ENCODE results near the gene ANKRD39.

Gene ANKRD39

DNA sequence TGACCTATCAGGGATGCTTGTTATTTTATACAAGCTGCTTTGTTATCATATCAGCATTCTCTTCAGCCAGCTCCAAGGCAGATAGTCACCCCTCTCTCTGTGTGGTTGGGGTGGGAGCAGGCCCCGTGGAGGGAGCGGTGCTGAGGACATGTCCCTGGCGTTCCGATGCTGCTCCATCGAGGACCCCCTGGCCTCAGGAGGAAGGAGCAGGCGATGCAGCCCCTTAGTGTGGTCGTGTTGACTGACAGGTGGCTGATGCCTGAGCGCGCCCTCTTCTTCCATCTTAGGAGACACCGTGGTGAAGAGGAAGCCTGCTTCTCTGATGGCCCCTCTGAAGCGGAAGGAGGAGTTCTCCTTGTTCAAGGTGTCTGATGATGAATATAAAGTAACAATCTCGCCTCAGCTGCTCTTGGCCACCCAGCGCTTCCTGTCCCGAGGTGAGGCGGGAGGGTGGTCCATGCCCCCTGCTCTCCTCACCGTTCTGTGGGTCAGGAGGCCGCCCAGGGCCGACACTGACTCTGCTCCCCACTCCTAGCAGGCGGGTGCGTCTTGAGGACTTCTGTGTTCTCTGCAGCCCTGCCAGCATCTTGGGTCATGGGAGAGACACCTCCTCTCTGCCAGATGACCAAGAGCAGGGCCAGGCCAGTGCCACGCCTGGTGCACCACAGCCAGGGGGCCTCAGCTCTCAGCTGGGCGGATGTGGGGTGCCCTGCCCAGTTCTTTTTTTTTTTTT lies 31.1 kb downstream of the ANKRD39 start:
- DNase-seq = no peak

DNA sequence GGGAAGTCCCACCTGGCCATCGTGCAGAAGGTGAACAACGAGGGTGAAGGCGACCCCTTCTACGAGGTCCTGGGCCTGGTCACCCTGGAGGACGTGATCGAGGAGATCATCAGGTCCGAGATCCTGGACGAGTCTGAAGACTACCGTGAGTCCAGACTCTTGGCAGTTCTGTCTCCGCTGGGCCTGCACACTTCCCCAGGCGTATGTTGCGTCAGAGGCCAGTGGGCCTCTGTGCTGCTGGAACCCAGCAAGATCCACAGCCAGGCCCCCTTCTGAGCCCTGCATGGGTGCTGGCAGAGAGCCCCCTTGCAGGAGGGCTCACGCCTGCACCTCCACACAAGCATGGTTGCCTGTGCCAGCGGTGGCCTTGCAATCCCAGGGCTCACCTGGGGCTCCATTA lies 32.8 kb downstream of the ANKRD39 start:
- no peak for DNase-seq

DNA sequence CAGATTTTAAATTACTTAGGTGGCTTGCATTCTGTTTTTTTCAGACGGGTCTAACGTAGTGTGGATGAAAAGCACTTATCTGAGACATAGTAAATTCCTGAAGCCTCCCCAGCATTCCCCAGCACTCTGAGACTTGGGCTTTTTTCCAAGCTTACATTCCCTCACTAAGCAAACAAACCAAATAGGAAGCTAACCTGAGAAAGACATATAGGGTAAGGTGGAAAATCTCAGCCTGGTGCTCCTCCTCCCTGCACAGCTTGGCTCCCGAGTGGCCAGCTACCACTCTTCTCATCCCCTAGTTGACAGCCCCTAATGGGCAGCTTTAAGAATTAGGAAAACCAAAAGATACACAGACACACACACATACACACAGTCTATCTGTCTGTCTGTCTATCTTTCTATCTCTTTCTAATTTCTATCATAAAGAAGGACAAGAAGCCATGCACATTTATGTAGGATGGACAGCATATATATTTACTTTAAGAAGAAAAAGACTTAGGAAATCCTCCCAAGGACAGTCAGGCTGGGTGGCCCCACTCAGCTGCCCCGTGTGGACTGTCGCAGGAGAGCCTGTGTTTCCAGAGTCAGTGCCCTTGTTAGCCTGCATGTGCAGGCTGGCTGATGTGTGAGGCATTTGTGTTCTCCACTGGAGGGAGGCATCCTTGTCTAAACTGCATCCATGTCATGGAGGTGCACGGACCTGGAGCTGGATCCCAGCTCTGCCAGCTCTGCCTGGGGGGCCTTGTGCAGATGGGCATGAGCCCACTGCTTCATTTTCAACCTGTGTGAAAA lies 33.5 kb downstream of the ANKRD39 start:
- DNase-seq = peak; percentile 47

DNA sequence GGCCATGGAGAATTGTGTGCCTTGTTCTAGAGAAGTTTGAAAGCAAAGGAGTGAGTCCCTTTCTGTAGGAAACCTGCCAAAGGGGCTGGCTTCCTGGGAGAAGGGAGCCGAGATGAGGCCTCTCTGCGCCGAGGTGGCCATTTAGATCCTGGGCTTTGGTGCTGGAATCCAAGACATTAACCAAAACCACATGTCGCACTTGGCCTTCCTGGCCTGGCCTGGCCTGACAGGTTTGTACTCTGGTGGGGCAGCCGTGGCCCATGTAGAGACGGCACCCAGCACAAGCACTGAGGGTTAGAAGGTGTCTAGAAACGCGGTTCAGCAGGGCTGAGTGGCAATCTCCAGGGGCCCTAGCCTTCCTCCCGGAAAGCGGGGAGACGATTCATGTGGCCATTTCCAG lies 34.6 kb downstream of the ANKRD39 start:
- DNase-seq = no peak

DNA sequence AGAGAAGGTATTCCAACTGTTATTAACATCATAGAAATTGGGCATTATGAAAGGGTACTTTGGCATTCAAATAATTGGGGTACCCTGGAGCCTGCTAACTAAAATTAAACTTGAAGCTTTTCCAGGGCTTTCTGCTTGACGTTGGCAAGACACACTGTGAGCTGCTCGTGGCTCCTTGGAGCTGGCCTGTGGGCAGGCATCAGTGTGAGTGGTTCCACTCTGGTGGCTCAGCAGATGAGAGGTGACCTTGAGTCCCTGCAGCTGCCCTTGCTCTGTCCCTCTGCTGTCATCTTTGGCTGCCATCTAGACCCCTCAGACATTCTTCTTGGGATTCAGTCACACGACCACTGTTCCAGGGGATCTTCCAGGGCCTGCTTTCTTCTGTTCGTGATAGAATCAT lies 35.0 kb downstream of the ANKRD39 start:
- no peak for DNase-seq

DNA sequence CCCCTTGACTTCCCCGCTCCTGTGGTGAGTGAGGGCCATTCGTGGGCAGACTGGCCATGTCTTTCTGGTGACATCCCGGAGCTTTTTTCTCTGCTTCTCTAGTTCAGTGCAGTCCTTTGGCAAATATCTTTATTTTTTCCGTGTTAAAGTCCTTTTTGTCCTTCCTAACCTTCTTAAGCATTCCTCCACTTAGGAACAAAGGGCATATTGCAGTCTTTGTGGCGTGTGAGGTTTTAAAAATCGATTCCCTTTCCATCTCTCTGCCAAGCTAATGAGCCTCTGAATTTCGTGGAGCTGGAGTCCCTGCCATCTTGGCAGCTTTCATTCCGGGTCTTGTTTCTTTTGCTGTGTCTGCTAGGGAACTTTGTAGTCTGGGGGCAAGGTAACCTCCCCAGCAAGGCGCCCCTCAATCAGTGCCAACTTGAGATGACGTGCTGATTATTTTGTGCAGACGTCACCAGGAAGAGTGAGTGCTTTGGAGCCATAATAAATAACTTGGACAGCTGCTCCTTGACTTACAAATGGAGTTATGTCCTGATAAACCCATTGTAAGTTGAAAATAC lies 36.6 kb downstream of the ANKRD39 start:
- DNase-seq = no peak

DNA sequence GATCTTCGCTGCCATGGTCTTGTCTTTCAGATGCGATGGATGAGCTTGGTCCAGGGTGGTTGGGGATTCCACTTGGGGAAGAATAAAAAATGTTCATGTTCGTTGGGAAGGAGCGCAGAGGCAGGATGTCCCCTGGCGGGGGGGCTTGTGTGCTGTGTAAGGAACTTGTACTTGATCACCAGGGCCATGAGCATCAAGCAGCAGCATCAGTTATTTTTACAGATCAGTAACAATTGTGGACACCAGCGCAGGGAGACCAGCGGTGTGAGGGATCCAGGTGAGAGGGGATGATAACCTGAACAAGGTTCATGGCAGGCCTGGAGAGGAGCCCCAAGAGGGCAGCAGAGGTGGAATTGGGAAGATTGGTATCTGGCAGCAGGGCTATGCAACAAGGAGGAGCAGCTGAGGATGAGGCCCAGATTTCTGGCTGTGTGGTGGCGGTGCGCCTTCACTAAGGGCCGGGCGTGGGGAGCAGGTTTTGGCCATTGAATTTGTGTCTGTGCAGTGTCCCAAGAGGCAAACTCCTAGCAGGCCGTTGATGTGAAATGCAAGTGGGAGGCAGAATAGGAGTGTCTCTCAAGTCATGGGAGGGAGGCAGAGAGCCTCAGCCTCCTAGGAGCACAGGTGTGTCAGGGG lies 37.8 kb downstream of the ANKRD39 start:
- DNase-seq = no peak

DNA sequence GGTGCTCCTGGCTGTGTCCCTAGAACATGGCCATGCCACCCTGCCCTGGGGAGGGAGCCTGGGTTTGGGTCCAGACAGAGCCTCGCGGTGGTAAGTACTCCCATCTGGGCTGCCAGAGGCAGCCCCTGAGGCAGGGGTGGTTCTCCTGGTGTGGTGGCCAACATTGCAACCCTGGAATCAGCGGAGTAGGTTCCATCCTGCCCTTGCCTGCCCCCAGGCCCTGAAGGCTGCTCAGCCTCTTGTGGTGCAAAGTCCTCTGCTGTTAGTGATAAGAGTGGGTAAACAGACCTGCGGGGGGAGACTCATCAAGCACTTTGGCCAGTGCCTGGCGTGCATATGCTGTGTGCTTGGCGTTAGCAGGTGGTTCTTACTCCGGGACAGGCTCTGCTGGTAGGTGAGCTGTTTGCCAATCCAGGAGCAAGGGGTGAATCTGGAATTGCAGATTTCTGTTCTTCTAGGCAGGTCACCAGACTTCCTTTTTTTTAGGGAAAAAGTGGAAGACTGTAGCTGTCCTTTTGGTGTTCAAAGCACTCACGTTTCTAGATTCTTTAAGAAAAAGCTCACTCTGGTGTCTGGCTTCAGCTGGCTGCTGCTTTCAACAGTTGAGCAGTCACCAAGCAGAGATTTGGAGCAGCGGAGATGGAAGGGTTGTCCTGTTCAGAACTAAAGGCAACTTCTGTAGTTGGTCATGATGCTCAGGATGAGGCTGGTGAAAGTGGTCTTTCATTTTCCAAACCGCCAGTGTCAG lies 38.5 kb downstream of the ANKRD39 start:
- DNase-seq = no peak

DNA sequence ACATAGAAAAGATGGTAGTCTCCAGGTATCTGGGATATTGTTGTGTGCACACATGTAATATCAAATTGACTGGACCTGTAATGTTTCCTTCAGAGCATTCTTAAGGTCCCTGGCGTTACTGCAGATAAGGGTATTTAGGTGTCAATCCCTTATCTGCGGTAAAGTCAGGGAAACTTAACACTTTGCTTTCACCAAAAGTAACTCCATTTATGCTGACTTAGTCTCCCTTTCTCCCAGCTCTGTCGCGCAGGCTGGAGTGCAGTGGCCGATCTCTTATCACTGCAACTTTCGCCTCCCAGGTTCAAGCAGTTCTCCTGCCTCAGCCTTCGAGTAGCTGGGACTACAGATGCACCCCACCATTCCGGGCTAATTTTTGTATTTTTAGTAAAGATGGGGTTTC lies 39.9 kb downstream of the ANKRD39 start:
- DNase-seq = no peak

DNA sequence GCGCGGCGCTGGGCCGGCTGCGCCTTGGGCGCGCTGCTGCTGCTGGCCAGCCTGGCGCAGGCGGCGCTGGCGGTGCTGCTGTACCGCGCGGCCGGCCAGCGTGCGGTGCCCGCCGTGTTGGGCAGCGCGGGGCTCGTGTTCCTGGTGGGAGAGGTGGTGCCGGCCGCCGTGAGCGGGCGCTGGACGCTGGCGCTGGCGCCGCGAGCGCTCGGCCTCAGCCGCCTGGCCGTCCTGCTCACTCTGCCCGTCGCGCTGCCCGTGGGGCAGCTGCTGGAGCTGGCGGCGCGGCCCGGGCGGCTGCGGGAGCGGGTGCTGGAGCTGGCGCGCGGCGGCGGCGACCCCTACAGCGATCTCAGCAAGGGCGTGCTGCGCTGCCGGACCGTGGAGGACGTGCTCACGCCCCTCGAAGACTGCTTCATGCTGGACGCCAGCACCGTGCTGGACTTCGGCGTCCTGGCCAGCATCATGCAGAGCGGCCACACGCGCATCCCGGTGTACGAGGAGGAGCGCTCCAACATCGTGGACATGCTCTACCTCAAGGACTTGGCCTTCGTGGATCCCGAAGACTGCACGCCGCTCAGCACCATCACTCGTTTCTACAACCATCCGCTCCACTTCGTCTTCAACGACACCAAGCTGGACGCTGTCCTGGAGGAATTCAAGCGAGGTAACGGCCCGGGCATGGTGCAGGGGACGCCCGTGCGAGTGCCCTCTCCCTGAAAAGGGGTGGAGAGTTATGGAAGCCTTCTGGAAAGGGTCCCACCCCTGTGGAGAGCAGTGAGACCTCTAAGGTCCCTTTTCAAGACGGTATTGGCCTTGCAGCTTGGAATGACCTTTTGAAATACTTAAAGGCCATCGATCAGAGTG lies 40.7 kb downstream of the ANKRD39 start:
- DNase-seq = no peak

DNA sequence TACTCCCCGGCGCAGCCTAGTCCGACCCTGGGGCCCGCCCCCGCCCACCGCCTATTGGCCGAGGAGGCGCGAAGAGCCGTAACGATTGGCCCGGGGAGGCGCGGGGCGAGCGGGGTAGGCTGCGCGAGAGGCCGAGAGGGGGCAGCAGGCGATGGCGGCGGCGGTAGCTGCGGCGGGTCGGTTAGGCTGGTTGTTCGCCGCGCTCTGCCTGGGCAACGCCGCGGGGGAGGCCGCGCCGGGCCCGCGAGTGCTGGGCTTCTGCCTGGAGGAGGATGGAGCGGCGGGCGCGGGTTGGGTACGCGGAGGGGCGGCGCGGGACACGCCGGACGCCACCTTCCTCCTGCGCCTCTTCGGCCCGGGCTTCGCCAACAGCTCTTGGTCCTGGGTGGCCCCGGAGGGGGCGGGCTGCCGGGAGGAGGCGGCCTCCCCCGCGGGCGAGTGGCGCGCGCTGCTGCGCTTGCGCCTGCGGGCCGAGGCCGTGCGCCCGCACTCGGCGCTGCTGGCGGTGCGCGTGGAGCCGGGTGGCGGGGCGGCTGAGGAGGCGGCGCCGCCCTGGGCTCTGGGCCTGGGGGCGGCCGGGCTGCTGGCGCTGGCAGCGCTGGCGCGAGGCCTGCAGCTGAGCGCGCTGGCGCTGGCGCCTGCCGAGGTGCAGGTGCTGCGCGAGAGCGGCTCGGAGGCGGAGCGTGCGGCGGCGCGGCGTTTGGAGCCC lies 41.5 kb downstream of the ANKRD39 start, which contains the start of gene CNNM3:
CNNM3 (plus strand) TSS at position 142 of the 709 bp plus-strand sequence; CDS start at position 152, 10 bp downstream.
- DNase-seq = peak; percentile 92

DNA sequence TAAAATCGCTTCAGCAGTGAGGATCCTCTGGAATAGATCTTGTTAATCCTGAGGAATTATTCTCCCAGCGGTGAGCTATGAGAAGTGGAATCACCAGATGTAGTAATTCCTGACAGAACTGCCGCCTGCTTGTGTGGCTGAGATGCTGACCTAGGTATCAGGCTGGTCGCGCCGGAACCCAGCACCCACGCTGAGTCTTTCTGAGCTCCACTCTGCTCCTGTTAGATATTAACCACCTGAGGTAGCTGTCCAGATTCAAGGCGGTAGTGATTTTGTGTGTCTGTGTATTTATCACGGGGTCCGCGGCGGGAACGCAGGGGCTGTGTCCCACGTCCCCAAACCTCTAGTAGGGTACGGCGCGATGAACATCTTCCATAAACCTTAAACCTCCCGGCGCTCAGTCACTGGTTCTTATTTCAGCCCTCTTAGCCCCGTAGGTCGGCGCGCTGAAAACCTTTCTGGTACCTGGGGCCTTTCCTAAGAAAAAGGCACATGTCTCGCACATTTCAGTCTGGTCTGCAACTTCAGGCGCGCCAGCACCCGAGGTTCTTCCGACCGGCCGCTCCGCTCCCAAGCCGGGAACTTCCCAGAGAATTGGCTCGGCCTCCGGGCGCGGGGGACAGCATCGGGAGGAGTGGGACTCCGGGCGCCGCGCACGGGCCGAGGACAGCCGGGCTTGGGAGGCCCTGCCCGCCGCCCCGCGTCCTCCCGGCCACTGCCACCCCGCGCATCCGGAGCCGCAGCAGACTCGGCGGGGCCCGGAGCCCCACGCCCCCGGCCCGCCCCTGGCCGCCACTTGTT lies 42.3 kb downstream of the ANKRD39 start:
- no peak for DNase-seq

DNA sequence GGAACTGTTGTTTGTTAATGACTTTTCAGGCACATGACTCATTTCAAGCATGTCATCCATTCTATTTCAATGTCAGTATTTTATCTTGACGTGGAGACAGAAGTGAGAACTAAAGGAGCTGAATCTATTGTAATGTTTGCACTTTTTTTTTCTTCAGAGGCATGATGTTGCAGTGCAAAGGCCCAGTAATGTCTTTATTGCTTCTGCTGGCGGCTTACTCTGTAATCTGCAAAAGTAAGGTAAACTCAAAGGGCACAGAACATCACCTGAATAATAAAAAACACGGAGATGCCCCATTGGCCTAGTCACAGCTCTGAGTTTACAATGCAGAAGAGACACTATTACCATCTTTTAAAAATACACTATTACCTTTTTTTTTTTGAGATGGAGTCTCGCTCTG lies 44.2 kb downstream of the ANKRD39 start:
- no peak for DNase-seq

DNA sequence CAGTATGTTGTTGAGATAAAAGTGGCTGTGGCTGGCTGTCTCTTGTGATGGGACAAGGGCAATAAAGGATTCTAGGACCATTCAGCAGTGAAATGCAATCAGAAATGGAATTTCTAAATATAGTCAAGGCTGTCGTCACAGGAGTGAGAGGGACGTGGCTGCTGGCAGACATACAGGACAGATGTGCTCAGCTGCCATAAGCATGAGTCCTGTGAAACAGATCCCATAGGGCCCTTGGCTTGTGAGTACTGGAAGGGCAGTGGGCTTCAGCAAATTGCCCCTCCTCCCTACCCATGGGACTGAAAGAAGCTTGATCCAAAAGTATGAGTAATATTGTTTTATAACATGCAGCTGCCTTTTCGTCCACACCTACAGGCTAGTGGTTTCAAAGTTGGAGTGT lies 45.9 kb downstream of the ANKRD39 start:
- DNase-seq = peak; percentile 50

DNA sequence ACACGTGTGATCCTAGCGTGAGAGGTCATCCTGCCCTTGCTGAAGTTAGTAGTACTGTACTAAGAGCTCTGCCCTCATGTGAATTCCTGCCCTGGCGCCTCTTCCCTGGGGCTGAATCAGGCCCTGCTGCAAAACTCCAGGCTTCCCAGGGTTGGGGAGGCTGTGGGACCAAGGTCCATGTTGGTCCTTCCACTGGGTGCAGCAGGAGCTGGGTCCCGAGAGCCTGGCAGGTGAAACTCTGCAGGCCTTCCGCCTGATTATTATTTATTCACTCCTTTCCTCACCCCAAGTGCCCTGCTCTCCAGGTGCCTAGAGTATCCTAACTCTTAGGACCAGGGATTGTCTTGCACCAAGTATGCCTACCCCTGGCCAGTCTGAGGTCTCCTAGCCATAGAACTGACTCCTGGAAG lies 47.0 kb downstream of the ANKRD39 start:
- no peak for DNase-seq

DNA sequence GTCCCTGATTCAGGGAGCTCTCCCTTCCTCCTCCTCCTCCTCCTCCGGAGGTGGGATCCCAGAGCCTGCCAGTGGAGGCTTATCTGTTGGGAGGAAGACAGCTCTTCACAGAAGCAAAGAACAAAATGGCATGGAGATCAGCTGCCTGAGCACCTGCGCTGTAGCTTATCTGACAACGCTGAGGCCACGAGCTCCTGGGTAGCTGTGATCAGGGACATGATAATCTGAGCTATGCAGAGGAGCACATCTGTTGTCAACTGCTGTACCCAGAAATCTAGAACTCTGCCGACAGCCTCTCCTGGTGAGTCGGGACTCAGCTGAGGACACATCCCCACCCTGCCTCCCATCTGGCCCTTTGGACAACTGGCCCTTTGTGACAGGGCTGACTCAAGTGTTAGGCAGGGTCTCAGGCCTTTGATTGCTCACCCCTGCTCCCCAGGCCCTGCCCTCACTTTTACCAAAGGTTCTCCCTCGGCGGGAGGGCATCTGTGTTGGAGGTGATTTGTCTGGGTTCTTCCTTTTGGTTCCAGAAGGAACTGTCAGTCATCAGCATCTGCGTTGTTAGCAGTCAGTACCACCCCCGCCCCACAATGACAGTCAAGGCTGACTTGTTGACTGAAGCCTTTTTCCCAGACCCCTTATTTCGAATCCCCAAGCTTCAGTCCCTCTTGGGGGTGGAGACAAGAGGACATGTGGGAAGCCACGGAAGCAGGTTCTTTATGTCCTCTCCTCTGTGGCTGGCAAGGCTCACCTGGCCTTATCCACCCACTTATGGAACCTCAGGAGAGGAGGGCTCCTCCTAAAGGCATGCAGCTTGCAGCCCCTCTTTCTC lies 47.6 kb downstream of the ANKRD39 start:
- no peak for DNase-seq

DNA sequence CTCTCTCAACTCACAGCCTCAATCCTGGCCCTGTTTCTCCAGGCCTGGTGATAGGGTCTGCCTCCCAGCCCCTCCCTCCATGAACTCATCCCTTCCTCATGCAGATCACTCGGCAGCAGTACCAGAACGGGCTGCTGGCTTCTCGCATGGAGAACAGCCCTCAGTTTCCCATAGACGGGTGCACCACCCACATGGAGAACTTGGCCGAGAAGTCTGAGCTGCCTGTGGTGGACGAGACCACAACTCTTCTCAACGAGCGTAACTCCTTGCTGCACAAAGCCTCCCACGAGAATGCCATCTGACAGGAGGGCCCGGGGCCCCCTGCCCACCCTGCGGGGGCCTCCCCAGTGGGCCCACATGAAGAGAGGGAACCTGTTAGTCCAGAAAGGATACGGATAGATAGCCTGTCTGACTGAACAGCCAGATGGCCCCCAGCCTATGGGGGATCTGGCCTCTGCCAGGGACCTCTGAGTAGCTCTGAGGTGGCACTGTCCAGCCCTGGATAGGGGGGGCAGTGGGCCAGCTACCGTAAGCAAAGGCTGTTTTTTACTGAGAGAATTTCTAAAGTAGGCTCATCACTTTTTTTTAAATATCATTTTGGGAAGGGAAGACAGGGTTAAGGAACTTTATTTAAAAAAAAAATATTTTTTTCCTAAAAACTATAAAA lies 48.5 kb downstream of the ANKRD39 start:
- DNase-seq = no peak

DNA sequence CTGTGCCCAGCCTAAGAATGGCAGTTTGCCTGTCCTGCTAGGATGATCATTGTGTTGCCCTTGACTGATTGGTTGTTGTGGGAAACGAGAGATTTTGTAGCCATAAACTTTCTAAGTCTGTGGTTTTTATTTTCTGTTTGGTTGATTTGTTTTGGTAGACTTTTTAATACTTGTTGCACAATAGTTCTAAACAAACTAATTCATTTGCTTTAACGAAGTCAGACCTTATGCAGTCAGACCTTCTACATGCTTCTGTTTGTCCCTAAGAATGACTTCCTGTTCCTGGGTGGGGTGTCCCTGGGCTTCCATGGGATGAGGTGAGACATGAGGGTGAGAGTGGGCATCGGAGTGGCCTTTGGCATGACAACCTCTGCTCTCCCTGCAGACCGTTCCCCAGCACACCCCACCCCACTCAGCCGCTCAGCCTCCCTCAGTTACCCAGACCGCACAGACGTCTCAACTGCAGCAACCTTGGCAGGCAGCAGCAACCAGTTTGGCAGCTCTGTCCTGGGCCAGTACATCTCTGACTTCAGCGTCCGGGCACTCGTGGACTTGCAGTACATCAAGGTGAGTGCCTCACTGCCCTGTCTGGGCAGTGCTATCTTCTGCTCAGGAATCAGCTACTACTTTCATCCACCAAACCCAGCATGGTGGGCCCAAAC lies 49.5 kb downstream of the ANKRD39 start:
- no peak for DNase-seq

Data from fibroblast of skin of back (primary cell).